GM23338 (cell line): ENCODE results near the gene ME2. TPM values are rescaled to one million over a fixed set of nuclear protein-coding genes. Genes with fewer than 3 reads are reported as not detected.
"Not testable (repeated sequence)": the region's sequence is repeated elsewhere in the genome, so short reads cannot be mapped to it uniquely, and the experiment has no call there.

Experiments used
- ATAC-seq: fragments of 200-7000 bp; cut with Tn5 transposase; 3 replicates; pipeline ENCODE4 v1.9.1; 2020
- DNase-seq: peaks from one replicate; pipeline ENCODE4 v3.0.0-alpha.2; 2015; ENCODE audit warnings: low spot score
- H2AFZ ChIP-seq: fragments of 200-600 bp; sonication (generic); 2 replicates; pipeline ENCODE4 v1.8.0; 2016; ENCODE audit warnings: antibody characterized with exemption, mild to moderate bottlenecking, moderate library complexity
- H3F3A ChIP-seq: fragments of 200-600 bp; sonication (generic); replicated peaks from 2 replicates; pipeline ENCODE4 v1.8.0; 2017; ENCODE audit warnings: antibody characterized with exemption, mixed run types, low read depth
- H3K27ac ChIP-seq: fragments of 200-600 bp; sonication (generic); 2 replicates; pipeline ENCODE4 v1.6.1; 2016; ENCODE audit warnings: low read depth
- H3K27me3 ChIP-seq: fragments of 200-600 bp; sonication (generic); 2 replicates; pipeline ENCODE4 v1.8.0; 2016; ENCODE audit warnings: mild to moderate bottlenecking, mixed run types, moderate library complexity; ENCODE audit not compliant: insufficient read depth
- H3K36me3 ChIP-seq: fragments of 200-600 bp; sonication (generic); 2 replicates; pipeline ENCODE4 v1.8.0; 2016; ENCODE audit warnings: mild to moderate bottlenecking; ENCODE audit not compliant: insufficient read depth
- H3K4me1 ChIP-seq: fragments of 200-600 bp; sonication (generic); 2 replicates; pipeline ENCODE4 v1.8.0; 2016; ENCODE audit warnings: mild to moderate bottlenecking, moderate library complexity; ENCODE audit not compliant: insufficient read depth
- H3K4me2 ChIP-seq: fragments of 200-600 bp; sonication (generic); 2 replicates; pipeline ENCODE4 v1.7.1; 2017; ENCODE audit warnings: mixed run types
- H3K4me3 ChIP-seq: fragments of 200-600 bp; sonication (generic); 2 replicates; pipeline ENCODE4 v1.6.1; 2016; ENCODE audit warnings: mixed run types
- H3K79me2 ChIP-seq: fragments of 200-600 bp; sonication (generic); replicated peaks from 2 replicates; pipeline ENCODE4 v1.8.0; 2017; ENCODE audit warnings: mild to moderate bottlenecking; ENCODE audit not compliant: insufficient read depth
- H3K9me2 ChIP-seq: fragments of 200-600 bp; sonication (generic); 2 replicates; pipeline ENCODE4 v1.8.0; 2017; ENCODE audit not compliant: insufficient read depth
- H4K20me1 ChIP-seq: fragments of 200-600 bp; sonication (generic); replicated peaks from 2 replicates; pipeline ENCODE4 v1.8.0; 2017; ENCODE audit warnings: mild to moderate bottlenecking; ENCODE audit not compliant: insufficient read depth
- H3K27ac Mint-ChIP-seq: 2 replicates; pipeline ENCODE4 v1.8.0; 2020; ENCODE audit warnings: inconsistent platforms, mild to moderate bottlenecking, moderate library complexity, mixed read lengths
- H3K27me3 Mint-ChIP-seq: 3 replicates; pipeline ENCODE4 v1.8.0; 2022; ENCODE audit warnings: low read depth, mild to moderate bottlenecking, moderate library complexity, mixed read lengths, inconsistent platforms; ENCODE audit not compliant: insufficient read depth, poor library complexity
- H3K36me3 Mint-ChIP-seq: 3 replicates; pipeline ENCODE4 v1.8.0; 2021; ENCODE audit warnings: low read depth, mild to moderate bottlenecking, inconsistent platforms, moderate library complexity, mixed read lengths
- H3K4me1 Mint-ChIP-seq: 3 replicates; pipeline ENCODE4 v1.8.0; 2020; ENCODE audit warnings: mild to moderate bottlenecking, inconsistent platforms, mixed read lengths
- H3K4me3 Mint-ChIP-seq: 3 replicates; pipeline ENCODE4 v1.8.0; 2021; ENCODE audit warnings: moderate library complexity, mild to moderate bottlenecking, inconsistent platforms, mixed read lengths
- H3K9me3 Mint-ChIP-seq: 3 replicates; pipeline ENCODE4 v1.8.0; 2020; ENCODE audit warnings: moderate library complexity, mild to moderate bottlenecking, inconsistent platforms, mixed read lengths
- CREB1 ChIP-seq: fragments of 250-450 bp; sonication (Bioruptor Pico); IDR thresholded peaks from 2 replicates; pipeline ENCODE4 v1.5.0; 2020; ENCODE audit warnings: low read depth, mild to moderate bottlenecking, moderate library complexity
- JUNB ChIP-seq: IDR thresholded peaks from one replicate; pipeline ENCODE4 v1.6.1; 2016; ENCODE audit warnings: antibody characterized with exemption; ENCODE audit not compliant: unreplicated experiment
- NANOG ChIP-seq: IDR thresholded peaks from 2 replicates; pipeline ENCODE4 v1.6.1; 2016; ENCODE audit warnings: antibody characterized with exemption, borderline replicate concordance
- ZNF114 ChIP-seq: fragments of 250-450 bp; sonication (Bioruptor Pico); IDR thresholded peaks from 2 replicates; pipeline ENCODE4 v1.5.0; 2020; ENCODE audit warnings: mild to moderate bottlenecking, moderate library complexity
- ZNF331 ChIP-seq: fragments of 250-450 bp; sonication (Bioruptor Pico); IDR thresholded peaks from 2 replicates; pipeline ENCODE4 v1.5.0; 2020; ENCODE audit warnings: low read depth, mild to moderate bottlenecking, moderate library complexity
- polyA plus RNA-seq: library from polyadenylated mRNA; unstranded; fragments of >200 nt; fragmentation: Nextera tagmentation; extraction: Ambion mirVana; gene quantifications from 2 replicates; pipeline ENCODE4 v1.2.1, GENCODE V29; 2016
- total RNA-seq: library from RNA; depleted of rRNA; stranded (reverse); fragments of >200 nt; shearing (Covaris generic); gene quantifications from 2 replicates; pipeline ENCODE4 v1.2.3, GENCODE V29; 2014
- TF ChIP-seq, protein P1 (sequence below): IDR thresholded peaks from one replicate; pipeline ENCODE4 v1.6.1; 2018; ENCODE audit warnings: antibody characterized with exemption; ENCODE audit not compliant: unreplicated experiment
- TF ChIP-seq, protein P2 (sequence below): IDR thresholded peaks from 2 replicates; pipeline ENCODE4 v1.6.1; 2016; ENCODE audit warnings: antibody characterized with exemption

Gene ME2
- total and polyA plus RNA-seq, 2 experiments from 2014 or later: 61.0 to 102 TPM

DNA sequence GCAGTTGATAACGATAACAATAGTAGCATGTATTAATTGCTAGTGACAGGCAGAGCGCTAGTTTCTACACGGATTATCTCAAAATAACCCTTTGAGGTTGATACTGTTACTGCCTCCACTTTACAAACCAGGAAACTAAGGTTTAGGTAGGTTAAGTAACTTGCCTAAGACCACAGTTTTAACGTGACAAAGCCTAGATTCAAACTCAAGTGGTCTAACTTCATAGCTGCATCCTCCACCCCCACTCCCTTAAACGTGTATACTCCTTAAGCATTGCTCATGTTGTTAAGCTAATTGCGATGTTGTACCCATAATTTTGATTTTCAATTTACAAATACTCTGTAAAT lies 1.2 kb downstream of the ME2 start (continued):
- TF ChIP-seq, protein P1, sequence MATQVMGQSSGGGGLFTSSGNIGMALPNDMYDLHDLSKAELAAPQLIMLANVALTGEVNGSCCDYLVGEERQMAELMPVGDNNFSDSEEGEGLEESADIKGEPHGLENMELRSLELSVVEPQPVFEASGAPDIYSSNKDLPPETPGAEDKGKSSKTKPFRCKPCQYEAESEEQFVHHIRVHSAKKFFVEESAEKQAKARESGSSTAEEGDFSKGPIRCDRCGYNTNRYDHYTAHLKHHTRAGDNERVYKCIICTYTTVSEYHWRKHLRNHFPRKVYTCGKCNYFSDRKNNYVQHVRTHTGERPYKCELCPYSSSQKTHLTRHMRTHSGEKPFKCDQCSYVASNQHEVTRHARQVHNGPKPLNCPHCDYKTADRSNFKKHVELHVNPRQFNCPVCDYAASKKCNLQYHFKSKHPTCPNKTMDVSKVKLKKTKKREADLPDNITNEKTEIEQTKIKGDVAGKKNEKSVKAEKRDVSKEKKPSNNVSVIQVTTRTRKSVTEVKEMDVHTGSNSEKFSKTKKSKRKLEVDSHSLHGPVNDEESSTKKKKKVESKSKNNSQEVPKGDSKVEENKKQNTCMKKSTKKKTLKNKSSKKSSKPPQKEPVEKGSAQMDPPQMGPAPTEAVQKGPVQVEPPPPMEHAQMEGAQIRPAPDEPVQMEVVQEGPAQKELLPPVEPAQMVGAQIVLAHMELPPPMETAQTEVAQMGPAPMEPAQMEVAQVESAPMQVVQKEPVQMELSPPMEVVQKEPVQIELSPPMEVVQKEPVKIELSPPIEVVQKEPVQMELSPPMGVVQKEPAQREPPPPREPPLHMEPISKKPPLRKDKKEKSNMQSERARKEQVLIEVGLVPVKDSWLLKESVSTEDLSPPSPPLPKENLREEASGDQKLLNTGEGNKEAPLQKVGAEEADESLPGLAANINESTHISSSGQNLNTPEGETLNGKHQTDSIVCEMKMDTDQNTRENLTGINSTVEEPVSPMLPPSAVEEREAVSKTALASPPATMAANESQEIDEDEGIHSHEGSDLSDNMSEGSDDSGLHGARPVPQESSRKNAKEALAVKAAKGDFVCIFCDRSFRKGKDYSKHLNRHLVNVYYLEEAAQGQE: no peak
- TF ChIP-seq ZNF114 (CRISPR knock-in tag) (no peak), ZNF331 (CRISPR knock-in tag) (no peak), NANOG (no peak), JUNB (no peak)
- TF ChIP-seq, protein P2, sequence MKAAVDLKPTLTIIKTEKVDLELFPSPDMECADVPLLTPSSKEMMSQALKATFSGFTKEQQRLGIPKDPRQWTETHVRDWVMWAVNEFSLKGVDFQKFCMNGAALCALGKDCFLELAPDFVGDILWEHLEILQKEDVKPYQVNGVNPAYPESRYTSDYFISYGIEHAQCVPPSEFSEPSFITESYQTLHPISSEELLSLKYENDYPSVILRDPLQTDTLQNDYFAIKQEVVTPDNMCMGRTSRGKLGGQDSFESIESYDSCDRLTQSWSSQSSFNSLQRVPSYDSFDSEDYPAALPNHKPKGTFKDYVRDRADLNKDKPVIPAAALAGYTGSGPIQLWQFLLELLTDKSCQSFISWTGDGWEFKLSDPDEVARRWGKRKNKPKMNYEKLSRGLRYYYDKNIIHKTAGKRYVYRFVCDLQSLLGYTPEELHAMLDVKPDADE: no peak

DNA sequence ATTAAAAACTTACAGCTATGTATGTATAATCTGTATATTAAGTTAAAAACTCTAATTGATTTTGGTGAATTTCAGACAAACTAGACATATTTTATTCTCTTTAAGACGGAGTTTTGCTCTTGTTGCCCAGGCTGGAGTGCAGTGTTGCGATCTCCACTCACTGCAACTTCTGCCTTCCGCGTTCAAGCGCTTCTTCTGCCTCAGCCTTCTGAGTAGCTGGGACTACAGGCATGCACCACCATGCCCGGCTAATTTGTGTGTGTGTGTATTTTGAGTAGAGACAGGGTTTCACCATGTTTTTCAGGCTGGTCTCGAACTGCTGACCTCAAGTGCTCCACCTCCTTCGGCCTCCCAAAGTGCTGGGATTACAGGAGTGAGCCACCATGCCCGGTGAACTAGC lies 2.0 kb downstream of the ME2 start:
- not testable (repeated sequence) for H3K4me3 Mint-ChIP-seq, H3K9me3 Mint-ChIP-seq, H2AFZ ChIP-seq, H3K27ac ChIP-seq, H3K36me3 ChIP-seq, H3K27me3 ChIP-seq, H3K27me3 Mint-ChIP-seq, DNase-seq, H3K27ac Mint-ChIP-seq, H3K36me3 Mint-ChIP-seq, H3K9me2 ChIP-seq, ATAC-seq, H3F3A ChIP-seq
- peaks cover 65% of the 10 kb centered on the region for H3K79me2 ChIP-seq
- H4K20me1 ChIP-seq: peaks cover 22% of the 10 kb centered on the region
- peak overlapping the region; percentile 91; the same call in 1 of the 2 replicates for H3K4me3 ChIP-seq
- H3K4me1 Mint-ChIP-seq: peaks cover 14% of the 10 kb centered on the region
- peaks cover 17% of the 10 kb centered on the region for H3K4me1 ChIP-seq
- 0 out of 2 replicates have a peak overlapping the region, but pooled peaks have one; percentile 97 for H3K4me2 ChIP-seq

GRCh38 chr18:50886929-50887328 lies 8.0 kb downstream of the ME2 start:
- H3K36me3 ChIP-seq: 0 out of 2 replicates have a peak, but pooled peaks cover 4% of the 10 kb centered on the region
- no peaks in the 10 kb centered on the region; the same call in 1 of the 2 replicates for H3K4me1 ChIP-seq
- no peak overlapping the region for H3K4me3 ChIP-seq
- H4K20me1 ChIP-seq: peaks cover 22% of the 10 kb centered on the region
- H3K36me3 Mint-ChIP-seq: peaks cover 31% of the 10 kb centered on the region
- DNase-seq (no peak), ATAC-seq (no peak)
- H3K27me3 Mint-ChIP-seq: no peaks in the 10 kb centered on the region
- H3K4me1 Mint-ChIP-seq: no peaks in the 10 kb centered on the region
- H3K9me3 Mint-ChIP-seq: peaks cover 11% of the 10 kb centered on the region; the same call in 2 of the 3 replicates
- peaks cover 99% of the 10 kb centered on the region for H3K79me2 ChIP-seq
- no peaks in the 10 kb centered on the region for H3K9me2 ChIP-seq
- H3F3A ChIP-seq: no peaks in the 10 kb centered on the region
- no peak overlapping the region for H3K4me2 ChIP-seq
- no peak overlapping the region for H3K27ac ChIP-seq
- H3K27ac Mint-ChIP-seq: no peak overlapping the region
- no peaks in the 10 kb centered on the region for H3K27me3 ChIP-seq
- TF ChIP-seq JUNB (no peak), NANOG (no peak), CREB1 (no peak), ZNF114 (CRISPR knock-in tag) (no peak)
- TF ChIP-seq, protein P1: no peak
- no peak overlapping the region for H2AFZ ChIP-seq
- H3K4me3 Mint-ChIP-seq: no peak overlapping the region
